Activated effector memory CD4-positive, alpha-beta T cell treated with anti-CD3 and anti-CD28 coated beads, Interleukin-2, amount 50 U/mL, for 16 hours (primary cell): Measurements from ENCODE around the gene TCF19.
A peak's percentile ranks its signal among the peaks of the same experiment; 100 is the strongest.
"Not testable (repeated sequence)": the region's sequence is repeated elsewhere in the genome, so short reads cannot be mapped to it uniquely, and the experiment has no call there.

Experiments used
- DNase-seq: peaks from one replicate; pipeline ENCODE4 v3.0.0-alpha.2; 2020

Gene TCF19

GRCh38 chr6:31186052-31186734, 27.8 kb downstream of the TCF19 start:
- DNase-seq: peak; percentile 22

GRCh38 chr6:31187780-31188194, 29.4 kb downstream of the TCF19 start:
- DNase-seq: no peak

GRCh38 chr6:31189223-31189622, 30.8 kb downstream of the TCF19 start:
- peak; percentile 19 for DNase-seq

- no peak for DNase-seq
Observed at GRCh38 chr6:31190488-31190887, 32.1 kb downstream of the TCF19 start.

- DNase-seq: peak; percentile 84
Observed at GRCh38 chr6:31192431-31193105, 34.2 kb downstream of the TCF19 start.

GRCh38 chr6:31193206-31193605, 34.8 kb downstream of the TCF19 start:
- peak; percentile 51 for DNase-seq

- no peak for DNase-seq
Observed at GRCh38 chr6:31194061-31194834, 35.9 kb downstream of the TCF19 start.

- DNase-seq: peak; percentile 62
Observed at GRCh38 chr6:31195308-31195979, 37.1 kb downstream of the TCF19 start.

GRCh38 chr6:31196251-31197022, 38.0 kb downstream of the TCF19 start:
- DNase-seq: not testable (repeated sequence)

GRCh38 chr6:31197559-31198305, 39.3 kb downstream of the TCF19 start:
- DNase-seq: peak; percentile 98

- DNase-seq: not testable (repeated sequence)
Observed at GRCh38 chr6:31199105-31199452, 40.7 kb downstream of the TCF19 start.

GRCh38 chr6:31202259-31203166, 44.1 kb downstream of the TCF19 start:
- peak; percentile 66 for DNase-seq

GRCh38 chr6:31203345-31203979, 45.1 kb downstream of the TCF19 start:
- DNase-seq: peak; percentile 87

GRCh38 chr6:31204751-31205145, 46.4 kb downstream of the TCF19 start:
- DNase-seq: no peak

GRCh38 chr6:31205638-31206037, 47.2 kb downstream of the TCF19 start:
- DNase-seq: no peak

- no peak for DNase-seq
Observed at GRCh38 chr6:31208506-31208905, 50.1 kb downstream of the TCF19 start.

GRCh38 chr6:31209137-31209536, 50.7 kb downstream of the TCF19 start:
- DNase-seq: no peak

- no peak for DNase-seq
Observed at GRCh38 chr6:31210123-31210522, 51.7 kb downstream of the TCF19 start.

GRCh38 chr6:31210741-31211532, 52.5 kb downstream of the TCF19 start:
- no peak for DNase-seq
